Activated CD8-positive, alpha-beta memory T cell treated with anti-CD3 and anti-CD28 coated beads for 24 hours (primary cell): Measurements from ENCODE around the gene LMTK2.
"Not testable (repeated sequence)": the region's sequence is repeated elsewhere in the genome, so short reads cannot be mapped to it uniquely, and the experiment has no call there.

ENCODE experiments used
- DNase-seq: peaks from one replicate; pipeline ENCODE4 v3.0.0-alpha.2; 2020

Gene LMTK2

GRCh38 chr7:98107313-98107721 is 655 bp downstream of the LMTK2 start:
- no peak for DNase-seq

- DNase-seq: no peak
Measured at GRCh38 chr7:98110249-98111022, 3.8 kb downstream of the LMTK2 start.

GRCh38 chr7:98112077-98112476 is 5.4 kb downstream of the LMTK2 start:
- no peak for DNase-seq

- no peak for DNase-seq
Measured at GRCh38 chr7:98115746-98116525, 9.3 kb downstream of the LMTK2 start.

- no peak for DNase-seq
Measured at GRCh38 chr7:98116656-98117461, 10.2 kb downstream of the LMTK2 start.

GRCh38 chr7:98119256-98119918 is 12.7 kb downstream of the LMTK2 start:
- DNase-seq: no peak

- no peak for DNase-seq
Measured at GRCh38 chr7:98120559-98120958, 13.9 kb downstream of the LMTK2 start.

GRCh38 chr7:98121388-98121787 is 14.7 kb downstream of the LMTK2 start:
- not testable (repeated sequence) for DNase-seq

GRCh38 chr7:98123365-98123696 is 16.7 kb downstream of the LMTK2 start:
- DNase-seq: no peak

- DNase-seq: no peak
Measured at GRCh38 chr7:98125759-98126158, 19.1 kb downstream of the LMTK2 start.

- no peak for DNase-seq
Measured at GRCh38 chr7:98126311-98127142, 19.9 kb downstream of the LMTK2 start.

GRCh38 chr7:98128346-98128745 is 21.7 kb downstream of the LMTK2 start:
- DNase-seq: no peak

GRCh38 chr7:98130959-98131358 is 24.3 kb downstream of the LMTK2 start:
- no peak for DNase-seq

GRCh38 chr7:98133181-98133580 is 26.5 kb downstream of the LMTK2 start:
- no peak for DNase-seq

GRCh38 chr7:98133621-98134303 is 27.1 kb downstream of the LMTK2 start:
- DNase-seq: no peak

- DNase-seq: no peak
Measured at GRCh38 chr7:98134420-98135228, 28.0 kb downstream of the LMTK2 start.

- no peak for DNase-seq
Measured at GRCh38 chr7:98135984-98136383, 29.3 kb downstream of the LMTK2 start.

- DNase-seq: no peak
Measured at GRCh38 chr7:98136423-98136822, 29.8 kb downstream of the LMTK2 start.

- no peak for DNase-seq
Measured at GRCh38 chr7:98137134-98137825, 30.6 kb downstream of the LMTK2 start.

GRCh38 chr7:98137826-98138151 is 31.1 kb downstream of the LMTK2 start:
- DNase-seq: no peak
